GM12891 (cell line): ENCODE results near the gene ADGRG1.

Source experiments
- POLR2AphosphoS5 ChIP-seq: IDR thresholded peaks from 2 replicates; pipeline ENCODE4 v1.6.1; 2011; ENCODE audit warnings: low read depth, low read length, control low read depth
- SPI1 ChIP-seq: IDR thresholded peaks from 2 replicates; pipeline ENCODE4 v1.6.1; 2011; ENCODE audit warnings: low read depth, low read length, control low read depth
- TAF1 ChIP-seq: IDR thresholded peaks from 2 replicates; pipeline ENCODE4 v1.6.1; 2011; ENCODE audit warnings: low read depth, low read length, control low read depth

GRCh38 chr16:57667526-57668262 is 39.3 kb downstream of the ADGRG1 start:
- TF ChIP-seq POLR2AphosphoS5 (no peak), TAF1 (no peak), SPI1 (no peak)
